VCaP (cell line): ENCODE results near the gene AUTS2.

Experiments
- H3K27ac ChIP-seq: fragments of 450-650 bp; 2 replicates; pipeline ENCODE4 v1.5.1; 2017
- CTCF ChIP-seq: fragments of 450-650 bp; conservative IDR thresholded peaks from 2 replicates; pipeline ENCODE4 v1.5.1; 2017; ENCODE audit warnings: mild to moderate bottlenecking, moderate library complexity

Gene AUTS2

GRCh38 chr7:69832356-69832755 lies 234.1 kb downstream of the AUTS2 start:
- no peak for TF ChIP-seq CTCF
- no peak overlapping the region for H3K27ac ChIP-seq

- TF ChIP-seq CTCF: no peak
- H3K27ac ChIP-seq: no peak overlapping the region
These were observed 235.7 kb downstream of the AUTS2 start for GRCh38 chr7:69833964-69834363.

- no peak for TF ChIP-seq CTCF
- H3K27ac ChIP-seq: no peak overlapping the region
These were observed 238.4 kb downstream of the AUTS2 start for GRCh38 chr7:69836702-69837101.

GRCh38 chr7:69837387-69838068 lies 239.3 kb downstream of the AUTS2 start:
- TF ChIP-seq CTCF: no peak
- H3K27ac ChIP-seq: no peak overlapping the region

- H3K27ac ChIP-seq: no peak overlapping the region
- no peak for TF ChIP-seq CTCF
These were observed 241.5 kb downstream of the AUTS2 start for GRCh38 chr7:69839782-69840181.

- H3K27ac ChIP-seq: no peak overlapping the region
- TF ChIP-seq CTCF: no peak
These were observed 242.0 kb downstream of the AUTS2 start for GRCh38 chr7:69840248-69840647.

GRCh38 chr7:69843653-69844052 lies 245.4 kb downstream of the AUTS2 start:
- no peak for TF ChIP-seq CTCF
- H3K27ac ChIP-seq: no peak overlapping the region
